DLD1 (cell line): ENCODE data around the gene RAET1G.
"Not testable (repeated sequence)": the region's sequence is repeated elsewhere in the genome, so short reads cannot be mapped to it uniquely, and the experiment has no call there.

Experiments used
- in situ Hi-C: cut with HindIII; loops from 2 replicates; pipeline ENCODE4 v1.10.0; 2017; ENCODE audit warnings: low sequenced_read_pairs

Gene RAET1G

DNA sequence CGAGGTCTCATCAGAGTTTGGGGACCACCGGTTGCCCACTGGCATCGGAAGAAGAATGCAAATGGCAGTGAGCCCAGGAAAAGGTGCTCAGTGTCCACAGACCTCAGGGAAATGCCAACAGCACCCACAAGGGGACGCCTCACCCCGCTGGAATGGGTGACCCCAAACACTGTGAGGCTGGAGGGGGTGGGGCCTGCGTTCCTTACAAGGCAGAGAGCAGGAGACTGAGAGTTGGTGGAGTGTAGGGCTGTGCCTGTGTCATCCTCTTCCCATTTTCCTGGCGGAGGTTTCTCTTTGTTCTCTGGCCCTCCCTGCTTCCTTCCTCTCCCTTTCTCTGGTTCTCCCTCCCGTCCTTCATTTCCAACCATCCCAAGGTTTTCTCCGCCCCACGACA is 31.0 kb upstream of the RAET1G start:
- in situ Hi-C loops, result not testable (repeated sequence)

DNA sequence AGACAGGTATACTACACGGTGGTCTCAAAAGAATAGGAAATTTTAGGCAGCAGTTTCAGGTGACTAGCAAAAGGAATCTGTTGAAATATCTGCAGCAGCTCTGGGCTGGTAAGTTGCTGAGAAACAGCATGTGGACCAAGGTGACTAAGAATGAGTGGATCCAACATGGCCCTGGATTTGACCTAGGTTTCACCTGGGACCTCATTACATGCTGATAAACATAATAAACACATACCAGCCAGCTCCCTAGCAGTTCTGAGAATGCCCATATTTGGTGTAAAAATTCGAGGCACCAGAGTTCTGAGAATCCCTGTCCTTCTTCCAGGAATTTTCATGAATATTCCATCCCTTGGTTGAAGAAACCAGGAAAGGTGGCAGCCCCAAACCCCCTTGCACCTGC is 30.5 kb upstream of the RAET1G start:
- in situ Hi-C loops, result not testable (repeated sequence)

DNA sequence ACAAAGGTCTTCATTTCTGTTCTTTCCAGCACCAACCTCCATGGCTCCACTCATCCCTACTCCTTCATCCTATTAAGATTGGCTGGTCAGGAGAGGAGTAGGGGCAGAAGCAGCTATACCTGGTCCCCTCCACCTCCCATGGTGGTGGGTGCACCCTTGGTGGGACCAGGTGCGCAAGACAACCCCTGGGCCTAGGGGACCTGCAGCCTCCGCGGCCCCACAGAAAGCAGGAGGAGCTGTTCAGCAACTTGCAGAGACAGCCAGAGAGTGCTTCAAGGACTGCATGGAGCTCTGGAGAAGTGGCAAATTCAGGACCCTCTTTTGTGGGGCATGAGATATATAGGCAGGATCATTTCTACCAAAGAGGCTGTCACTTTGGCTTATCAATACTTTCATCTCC is 28.7 kb upstream of the RAET1G start:
- in situ Hi-C loops, result no loop called here

DNA sequence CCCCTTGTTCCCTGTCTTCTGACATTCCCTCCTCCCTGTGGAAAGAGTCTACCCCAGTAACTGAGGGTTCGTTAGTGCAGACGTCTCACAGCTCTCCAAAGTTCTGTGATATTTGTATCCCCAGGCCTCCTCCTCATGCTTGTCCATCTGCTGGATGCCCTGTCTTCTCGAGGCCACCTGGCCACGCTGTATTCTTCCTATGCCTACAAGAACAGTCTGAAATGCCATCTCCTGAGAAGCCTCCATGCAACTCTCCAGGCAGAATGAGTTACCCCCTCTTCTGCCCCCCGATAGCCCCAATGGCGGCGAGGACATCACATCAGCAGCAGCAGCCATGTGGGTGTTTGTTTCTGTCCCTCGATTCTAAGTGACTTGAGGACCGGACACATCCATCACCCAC is 28.2 kb upstream of the RAET1G start:
- in situ Hi-C loops, result no loop called here

DNA sequence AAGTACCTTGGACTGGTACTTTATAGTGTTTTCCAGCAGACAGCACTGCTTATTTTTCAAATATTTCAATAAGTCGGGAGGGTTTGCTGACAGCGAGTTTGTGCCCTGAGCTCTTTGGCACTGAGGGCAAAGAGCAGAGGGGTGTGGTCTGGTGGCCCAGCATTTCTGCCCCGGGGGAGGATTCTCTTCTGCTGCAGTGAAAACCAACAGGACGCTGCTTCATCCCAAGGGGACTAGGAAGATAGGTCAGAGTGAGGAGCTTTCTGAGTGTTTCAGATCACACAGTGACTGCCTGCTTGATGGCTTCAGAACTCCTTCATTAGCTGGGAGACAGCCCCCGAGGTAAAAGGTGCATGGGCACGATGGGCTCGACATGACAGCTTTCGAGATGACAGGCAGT is 27.5 kb upstream of the RAET1G start:
- in situ Hi-C loops, result no loop called here

DNA sequence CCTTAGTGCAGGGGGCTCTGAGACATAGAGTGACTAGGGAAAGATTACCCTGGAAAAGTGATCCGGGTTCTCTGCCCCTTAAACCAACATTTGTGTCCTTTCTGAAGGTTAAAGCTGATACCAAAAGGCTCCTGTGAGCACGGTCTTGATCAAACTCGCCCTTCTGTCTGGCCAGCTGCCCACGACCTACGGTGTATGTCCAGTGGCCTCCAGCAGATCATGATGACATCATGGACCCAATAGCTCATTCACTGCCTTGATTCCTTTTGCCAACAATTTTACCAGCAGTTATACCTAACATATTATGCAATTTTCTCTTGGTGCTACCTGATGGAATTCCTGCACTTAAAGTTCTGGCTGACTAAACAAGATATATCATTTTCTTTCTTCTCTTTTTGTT is 25.7 kb upstream of the RAET1G start:
- in situ Hi-C loops, result no loop called here

DNA sequence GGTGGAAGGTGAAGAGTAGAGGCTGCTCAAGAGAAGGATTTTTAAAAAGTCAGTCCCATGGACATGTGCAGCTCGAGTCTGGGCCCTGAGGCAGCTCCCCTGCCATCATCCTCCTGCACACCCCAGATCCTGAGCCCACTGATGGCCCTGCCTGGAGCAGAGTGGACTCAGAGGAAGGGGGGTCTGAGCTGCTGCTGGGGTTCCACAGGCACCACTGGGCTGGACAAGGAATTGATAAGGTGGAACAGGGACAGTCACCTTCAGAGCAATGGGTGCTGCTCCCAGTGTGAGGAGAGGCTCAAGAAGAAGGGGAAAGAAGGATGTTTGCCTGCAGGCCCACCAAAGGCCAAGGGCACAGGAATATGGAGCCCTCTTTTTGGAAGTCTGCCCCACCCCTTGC is 25.1 kb upstream of the RAET1G start:
- in situ Hi-C loops, result no loop called here

DNA sequence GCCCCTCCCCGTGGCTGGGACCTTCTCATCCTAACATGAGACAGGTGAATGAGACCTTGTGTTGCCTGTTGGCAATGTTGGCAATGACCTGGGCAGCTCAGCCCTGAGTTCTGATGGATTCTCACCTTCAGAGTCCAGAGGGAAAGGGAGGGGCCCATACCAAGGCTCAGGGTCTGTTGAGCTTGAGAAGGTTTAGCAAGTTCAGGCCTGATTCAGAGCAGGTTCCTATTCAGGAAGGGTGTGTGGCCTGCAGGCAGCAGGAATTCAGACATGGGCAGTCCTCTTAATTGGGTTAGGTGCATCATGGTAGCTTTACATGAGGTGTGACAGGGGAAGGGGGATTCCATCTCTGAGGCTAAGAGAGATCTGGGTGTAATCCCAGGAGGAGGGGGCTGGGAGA is 24.6 kb upstream of the RAET1G start:
- in situ Hi-C loops, result not testable (repeated sequence)

DNA sequence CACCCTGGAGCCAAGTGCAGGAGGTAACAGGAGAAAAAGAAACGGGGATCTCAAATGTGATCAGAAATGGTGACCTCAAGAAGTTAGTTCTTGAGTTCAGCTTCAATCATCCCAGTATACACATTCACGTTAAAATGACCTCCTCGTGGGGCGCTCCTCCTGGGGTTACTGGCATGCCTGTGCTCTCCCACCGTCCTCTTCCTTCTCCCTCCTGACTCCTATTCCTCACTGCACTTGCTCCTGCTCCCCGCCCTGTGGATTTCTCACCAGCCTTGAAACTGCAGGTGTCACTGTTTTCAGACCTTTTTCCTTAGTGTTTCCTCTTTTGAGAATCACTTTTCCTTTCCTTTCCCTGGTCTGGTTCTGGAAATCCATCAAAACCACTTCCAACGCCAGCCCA is 23.7 kb upstream of the RAET1G start:
- in situ Hi-C loops, result not testable (repeated sequence)

DNA sequence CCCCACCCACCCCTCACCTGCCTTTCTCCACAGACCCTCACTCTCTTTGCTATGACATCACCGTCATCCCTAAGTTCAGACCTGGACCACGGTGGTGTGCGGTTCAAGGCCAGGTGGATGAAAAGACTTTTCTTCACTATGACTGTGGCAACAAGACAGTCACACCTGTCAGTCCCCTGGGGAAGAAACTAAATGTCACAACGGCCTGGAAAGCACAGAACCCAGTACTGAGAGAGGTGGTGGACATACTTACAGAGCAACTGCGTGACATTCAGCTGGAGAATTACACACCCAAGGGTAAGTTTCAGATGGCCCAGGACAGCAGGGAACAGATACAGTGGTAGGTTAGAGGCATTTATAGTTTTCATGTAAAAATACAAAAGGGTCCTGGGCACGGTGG is 22.4 kb upstream of the RAET1G start:
- in situ Hi-C loops, result not testable (repeated sequence)

DNA sequence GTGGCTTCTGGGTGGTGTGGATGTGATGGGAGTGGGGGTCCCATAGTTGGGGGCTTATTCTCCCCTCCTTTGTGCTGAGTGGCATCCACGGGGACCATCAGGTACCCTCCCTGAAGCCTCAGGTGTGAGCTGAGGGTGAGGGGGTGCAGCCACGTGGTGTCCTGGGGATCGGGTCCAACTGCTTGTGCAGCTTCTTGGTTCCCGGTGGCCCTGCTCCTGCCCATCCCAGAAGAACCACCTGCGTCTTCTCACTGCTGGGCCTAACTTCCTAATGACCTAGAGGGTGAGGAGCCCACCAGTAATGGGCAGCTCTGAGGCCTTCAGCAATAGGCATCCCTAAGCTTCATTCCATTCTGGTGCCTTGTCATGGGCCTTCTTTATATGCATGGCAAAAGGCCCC is 20.4 kb upstream of the RAET1G start:
- in situ Hi-C loops, result not testable (repeated sequence)

DNA sequence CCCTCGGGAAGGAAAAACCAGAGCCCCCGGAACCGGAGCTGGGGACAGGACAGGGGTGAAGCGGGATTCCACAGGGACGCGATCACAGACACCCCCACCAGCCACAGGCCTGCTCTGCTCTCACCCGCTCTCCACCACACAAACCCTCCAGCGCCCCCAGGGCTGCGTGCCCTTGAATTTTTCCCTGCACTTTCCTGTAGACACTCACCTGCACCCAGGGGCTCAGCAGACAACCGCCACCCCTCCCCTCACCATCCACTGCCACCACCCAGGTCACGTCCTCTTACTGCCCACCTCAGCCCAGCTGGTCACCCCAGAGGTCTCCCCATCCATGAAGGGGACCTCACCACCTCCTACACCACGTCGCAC is 19.5 kb upstream of the RAET1G start:
- in situ Hi-C loops, result no loop called here

DNA sequence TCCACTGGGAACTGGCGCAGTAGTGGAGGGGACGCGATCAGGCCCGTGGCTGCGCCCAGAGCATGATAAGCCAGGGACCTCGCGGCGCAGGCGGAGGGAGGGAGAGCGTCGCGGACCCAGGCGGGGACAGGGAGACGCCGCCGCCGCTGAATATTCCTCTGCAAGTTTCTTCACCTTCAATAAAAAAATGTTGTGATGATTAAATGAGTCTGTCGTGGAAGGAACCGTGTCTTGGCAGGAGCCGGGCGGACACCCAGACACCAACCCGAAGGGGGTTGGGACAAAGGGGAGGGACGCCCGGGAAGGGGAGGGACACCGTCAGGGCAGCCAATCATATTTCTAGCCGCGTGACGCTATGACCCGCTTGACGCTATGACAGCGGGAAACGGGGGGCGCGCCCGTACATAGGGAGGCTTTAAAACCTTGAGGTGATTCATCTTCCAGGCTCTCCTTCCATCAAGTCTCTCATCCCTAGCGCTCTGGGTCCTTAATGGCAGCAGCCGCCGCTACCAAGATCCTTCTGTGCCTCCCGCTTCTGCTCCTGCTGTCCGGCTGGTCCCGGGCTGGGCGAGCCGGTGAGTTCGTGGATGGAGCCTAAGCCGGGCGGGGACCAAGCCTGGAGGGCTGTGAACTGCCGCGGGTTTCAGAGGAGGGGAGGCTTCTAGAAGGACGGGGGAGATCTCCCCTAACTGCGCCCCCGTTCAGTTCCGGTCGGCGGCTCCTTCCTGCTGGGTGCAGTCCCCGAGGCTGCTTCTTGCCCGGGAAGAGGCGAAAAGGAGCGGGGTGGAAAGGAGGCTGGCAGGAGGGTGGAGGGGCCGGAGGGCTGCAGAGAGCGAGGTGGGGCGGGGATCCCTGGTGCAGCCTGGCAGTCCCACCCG is 18.9 kb upstream of the RAET1G start, which contains the start of gene ULBP2:
Gene ULBP2, plus strand, starts transcription at position 432 of the 878 bp plus-strand sequence. Its CDS starts 59 bp downstream, at position 491.
- in situ Hi-C loops, result no loop called here

DNA sequence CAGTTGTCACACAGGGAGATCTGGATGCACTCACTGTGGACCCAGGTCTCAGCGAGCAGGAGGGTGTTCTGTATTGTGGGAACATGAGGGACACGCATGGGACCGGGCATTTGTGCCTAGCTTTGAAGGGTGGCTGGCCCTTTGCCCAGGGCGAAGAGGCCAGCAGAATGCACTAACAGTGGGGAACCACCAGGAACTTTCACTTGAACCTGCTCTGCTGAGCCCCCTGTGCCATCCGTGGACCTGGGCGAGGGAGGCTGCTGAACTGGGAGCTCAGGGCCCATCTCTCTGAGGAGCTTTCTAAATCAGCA is 17.7 kb upstream of the RAET1G start:
- in situ Hi-C loops, result no loop called here

DNA sequence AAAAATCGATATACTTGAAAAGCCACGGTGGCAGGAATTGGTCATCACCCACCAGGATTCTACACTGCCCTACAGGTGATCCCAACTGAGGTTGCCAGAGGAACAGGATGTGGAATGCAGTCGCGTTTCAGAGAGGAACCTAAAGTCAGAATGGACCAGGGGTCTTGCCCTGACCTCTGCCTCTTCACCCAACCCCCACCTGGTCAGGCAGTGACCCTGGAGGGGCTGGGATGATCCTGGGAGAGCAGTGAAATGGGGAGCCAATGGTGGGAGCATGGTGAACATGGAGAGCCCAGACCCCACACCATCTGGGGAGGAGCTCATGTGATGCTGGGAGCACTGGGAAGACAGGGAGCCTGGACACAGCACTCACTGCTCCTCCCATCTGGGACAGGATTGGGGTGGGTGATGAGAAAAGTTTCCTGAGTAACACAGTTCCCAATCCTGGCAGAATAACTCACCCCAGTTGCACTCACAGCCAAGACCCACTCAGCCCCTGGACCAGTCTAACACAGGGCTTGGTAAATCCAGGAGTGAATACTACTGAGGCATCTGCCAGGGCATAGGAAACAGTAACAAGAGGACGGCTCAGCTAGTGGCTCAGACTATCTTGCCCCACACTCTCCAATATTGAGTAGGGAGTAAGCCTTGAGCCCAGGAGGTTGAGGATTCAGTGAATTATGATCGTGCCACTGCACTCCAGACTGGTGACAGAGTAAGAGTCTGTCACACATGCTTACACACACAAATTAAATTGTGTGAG is 17.2 kb upstream of the RAET1G start:
- in situ Hi-C loops, result no loop called here

DNA sequence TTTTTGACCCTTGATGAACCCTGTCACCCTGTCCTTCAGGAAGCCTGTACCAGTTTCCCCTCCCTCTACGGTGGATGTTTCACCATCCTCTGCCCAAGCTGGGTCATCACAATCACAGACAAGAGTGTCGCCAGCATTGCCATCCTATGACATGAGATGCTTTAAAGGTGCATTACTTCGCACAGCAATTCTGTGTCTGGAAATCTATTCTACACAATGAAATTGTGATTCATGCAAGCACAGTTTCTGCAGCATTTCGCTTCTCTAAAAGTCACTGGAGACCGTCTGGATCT is 16.4 kb upstream of the RAET1G start:
- in situ Hi-C loops, result no loop called here

DNA sequence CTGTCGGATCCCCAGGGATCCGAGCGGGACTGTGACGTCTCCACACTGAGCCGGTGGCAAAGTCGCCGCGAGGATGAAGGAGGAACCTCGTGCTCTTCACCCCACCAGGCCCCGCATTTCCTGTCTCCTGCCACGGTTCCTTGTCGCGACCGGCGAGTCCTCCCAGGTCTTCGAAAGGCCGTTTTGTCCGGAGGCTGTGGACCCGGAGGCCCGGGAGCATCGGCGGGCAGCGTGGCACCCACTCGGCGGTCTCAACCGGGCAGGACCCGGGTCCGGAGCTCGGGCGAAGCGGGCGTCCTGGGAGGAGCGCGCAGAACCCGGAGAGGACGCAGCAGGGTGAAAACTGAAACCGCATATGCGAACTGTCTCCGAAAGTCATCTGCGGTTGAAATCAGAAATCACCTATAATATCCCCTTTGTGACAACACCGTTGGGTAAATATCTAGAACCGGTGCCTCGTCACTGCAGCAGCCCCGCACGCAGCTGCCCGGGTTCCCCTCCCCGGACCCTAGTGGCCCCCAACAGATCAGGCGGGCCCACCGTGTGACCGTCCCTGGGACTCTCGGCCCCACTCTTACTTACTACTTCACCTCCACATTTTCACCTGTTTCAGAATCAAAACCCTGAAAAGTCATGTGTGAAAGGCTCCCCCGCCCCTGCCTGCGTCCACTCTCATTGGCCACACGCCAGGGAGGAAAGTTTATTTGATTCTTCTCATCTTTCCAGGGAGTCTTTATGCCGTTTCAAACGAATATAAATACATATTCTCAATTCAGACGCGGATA is 15.8 kb upstream of the RAET1G start:
- in situ Hi-C loops, result no loop called here

DNA sequence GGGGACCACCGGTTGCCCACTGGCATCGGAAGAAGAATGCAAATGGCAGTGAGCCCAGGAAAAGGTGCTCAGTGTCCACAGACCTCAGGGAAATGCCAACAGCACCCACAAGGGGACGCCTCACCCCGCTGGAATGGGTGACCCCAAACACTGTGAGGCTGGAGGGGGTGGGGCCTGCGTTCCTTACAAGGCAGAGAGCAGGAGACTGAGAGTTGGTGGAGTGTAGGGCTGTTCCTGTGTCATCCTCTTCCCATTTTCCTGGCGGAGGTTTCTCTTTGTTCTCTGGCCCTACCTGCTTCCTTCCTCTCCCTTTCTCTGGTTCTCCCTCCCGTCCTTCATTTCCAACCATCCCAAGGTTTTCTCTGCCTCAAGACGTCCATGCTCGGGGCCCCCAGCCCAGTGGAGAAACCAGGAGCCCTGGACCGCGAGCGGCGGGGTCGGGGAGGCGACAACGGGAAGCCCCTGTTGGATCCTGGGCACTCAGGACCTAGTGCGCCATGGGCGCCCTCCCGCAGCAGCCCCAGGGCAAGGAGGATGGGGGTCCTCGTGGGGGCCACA is 15.2 kb upstream of the RAET1G start:
- in situ Hi-C loops, result not testable (repeated sequence)

DNA sequence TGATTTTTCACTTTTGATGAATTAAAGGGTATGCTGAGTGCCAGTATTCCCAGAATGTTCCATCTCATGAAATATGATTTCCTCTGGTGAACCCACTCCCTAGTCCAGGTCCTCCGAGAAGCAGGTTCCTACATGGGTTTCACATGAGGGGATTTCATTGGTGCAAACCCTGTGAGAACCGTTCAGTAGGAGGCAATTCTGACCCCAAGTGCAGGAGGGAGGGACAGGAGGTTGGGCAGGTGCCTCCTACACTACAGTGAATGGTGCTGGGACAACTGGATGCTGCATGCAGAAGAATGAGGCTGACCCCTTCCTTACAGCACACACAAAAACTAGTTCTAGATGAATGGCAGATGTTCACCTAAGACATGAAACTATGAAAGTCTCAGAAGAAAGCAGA is 13.8 kb upstream of the RAET1G start:
- in situ Hi-C loops, result no loop called here

DNA sequence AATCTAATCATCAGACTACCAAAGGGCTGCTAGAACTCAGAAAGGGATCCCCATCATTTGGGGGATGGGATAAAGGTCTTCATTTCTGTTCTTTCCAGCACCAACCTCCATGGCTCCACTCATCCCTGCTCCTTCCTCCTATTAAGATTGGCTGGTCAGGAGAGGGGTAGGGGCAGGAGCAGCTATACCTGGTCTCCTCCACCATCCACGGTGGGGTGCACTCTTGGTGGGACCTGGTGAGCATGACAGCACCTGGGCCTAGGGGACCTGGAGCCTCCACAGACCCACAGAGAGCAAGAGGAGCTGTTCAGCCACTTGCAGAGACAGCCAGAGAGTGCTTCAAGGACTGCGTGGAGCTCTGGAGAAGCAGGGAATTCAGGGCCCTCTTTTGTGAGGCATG is 12.7 kb upstream of the RAET1G start:
- in situ Hi-C loops, result no loop called here

DNA sequence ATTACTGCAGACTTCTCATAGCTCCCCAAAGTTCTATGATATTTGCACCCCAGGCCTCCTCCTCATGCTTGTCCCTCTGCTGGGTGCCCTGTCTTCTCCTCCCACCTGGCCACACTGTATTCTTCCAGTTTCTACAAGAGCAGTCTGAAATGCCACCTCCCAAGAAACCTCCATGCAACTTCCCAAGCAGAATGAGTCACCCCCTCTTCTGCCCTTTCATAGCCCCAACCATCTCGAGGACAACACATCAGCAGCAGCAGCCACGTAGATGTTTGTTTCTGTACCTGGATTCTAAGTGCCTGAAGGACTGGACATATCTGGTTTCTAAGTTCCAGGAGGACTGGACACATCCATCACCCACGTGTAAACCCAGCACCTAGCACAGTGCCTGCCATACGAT is 12.3 kb upstream of the RAET1G start:
- in situ Hi-C loops, result no loop called here
